OCI-LY3 (cell line): ENCODE results near the gene CACNA2D1.

Source experiments
- H2AFZ ChIP-seq: fragments of 200-600, 300-600 bp; shearing (Covaris generic); 2 replicates; pipeline ENCODE4 v1.6.0; 2014; ENCODE audit warnings: antibody characterized with exemption, low read depth, low read length
- H3K27ac ChIP-seq: fragments of 200-600, 300-600 bp; sonication (generic); 2 replicates; pipeline ENCODE4 v1.5.1; 2014; ENCODE audit warnings: mild to moderate bottlenecking, low read length, moderate library complexity, mixed read lengths
- H3K27me3 ChIP-seq: fragments of 200-600, 300-600 bp; sonication (generic); 2 replicates; pipeline ENCODE4 v1.6.1; 2014; ENCODE audit warnings: low read depth, low read length, mixed read lengths
- H3K36me3 ChIP-seq: fragments of 200-600, 300-600 bp; sonication (generic); replicated peaks from 2 replicates; pipeline ENCODE3; 2014; ENCODE audit warnings: low read depth, low read length, mixed read lengths
- H3K4me1 ChIP-seq: fragments of 300-600, 200-600 bp; sonication (generic); 2 replicates; pipeline ENCODE4 v1.6.1; 2014; ENCODE audit warnings: low read length, mixed read lengths
- H3K4me2 ChIP-seq: fragments of 200-600, 300-600 bp; sonication (generic); 2 replicates; pipeline ENCODE4 v1.6.1; 2014; ENCODE audit warnings: low read length, mixed read lengths
- H3K4me3 ChIP-seq: fragments of 300-600, 200-600 bp; sonication (generic); 2 replicates; pipeline ENCODE4 v1.5.1; 2014; ENCODE audit warnings: antibody characterized with exemption, mild to moderate bottlenecking, low read length, moderate library complexity
- H3K79me2 ChIP-seq: fragments of 300-600, 200-600 bp; shearing (Covaris generic); 2 replicates; pipeline ENCODE4 v1.6.1; 2014; ENCODE audit warnings: mild to moderate bottlenecking, low read length, mixed read lengths
- H3K9ac ChIP-seq: fragments of 300-600, 200-600 bp; shearing (Covaris generic); 2 replicates; pipeline ENCODE4 v1.6.0; 2014; ENCODE audit warnings: mild to moderate bottlenecking, low read length, moderate library complexity
- H3K9me3 ChIP-seq: fragments of 200-600, 300-600 bp; shearing (Covaris generic); 2 replicates; pipeline ENCODE4 v1.6.1; 2014; ENCODE audit warnings: low read length, mixed read lengths; ENCODE audit not compliant: insufficient read depth
- H4K20me1 ChIP-seq: fragments of 200-600, 300-600 bp; sonication (generic); 2 replicates; pipeline ENCODE4 v1.6.1; 2016; ENCODE audit warnings: low read length, mixed read lengths; ENCODE audit not compliant: insufficient read depth
- EZH2phosphoT487 ChIP-seq: fragments of 200-600 bp; shearing (Covaris generic); IDR thresholded peaks from 2 replicates; pipeline ENCODE4 v1.6.1; 2018; ENCODE audit warnings: antibody characterized with exemption, mixed run types, low read depth
- TF ChIP-seq, protein P1 (sequence below): fragments of 200-600, 300-600 bp; sonication (generic); IDR thresholded peaks from 2 replicates; pipeline ENCODE4 v1.5.1; 2014; ENCODE audit warnings: antibody characterized with exemption, low read length, low read depth

CACNA2D1 gene

DNA sequence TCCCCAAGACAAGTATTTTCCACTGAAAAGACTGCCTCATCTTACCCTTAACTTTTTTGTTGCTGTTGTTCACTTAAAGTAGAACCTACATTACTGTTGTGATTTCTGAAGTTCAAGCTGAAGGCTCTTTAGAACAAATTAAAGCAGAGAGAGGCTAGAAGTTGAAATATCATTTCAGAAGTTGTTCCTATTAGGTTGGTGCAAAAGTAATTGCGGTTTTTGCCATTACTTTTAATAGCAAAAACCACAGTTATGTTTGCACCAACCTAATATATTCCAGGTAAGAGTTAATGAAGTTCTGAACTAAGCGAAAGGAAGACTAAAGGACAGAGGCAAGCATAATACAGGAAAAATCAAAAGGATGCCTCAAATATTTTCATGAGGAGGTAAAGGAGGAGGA, 153.7 kb downstream of the CACNA2D1 start:
- H3K4me1 ChIP-seq, result peaks cover 14% of the 10 kb centered on the region
- H3K4me3 ChIP-seq, result no peak overlapping the region
- no peak overlapping the region for H3K4me2 ChIP-seq
- TF ChIP-seq EZH2phosphoT487, result no peak
- TF ChIP-seq, protein P1, sequence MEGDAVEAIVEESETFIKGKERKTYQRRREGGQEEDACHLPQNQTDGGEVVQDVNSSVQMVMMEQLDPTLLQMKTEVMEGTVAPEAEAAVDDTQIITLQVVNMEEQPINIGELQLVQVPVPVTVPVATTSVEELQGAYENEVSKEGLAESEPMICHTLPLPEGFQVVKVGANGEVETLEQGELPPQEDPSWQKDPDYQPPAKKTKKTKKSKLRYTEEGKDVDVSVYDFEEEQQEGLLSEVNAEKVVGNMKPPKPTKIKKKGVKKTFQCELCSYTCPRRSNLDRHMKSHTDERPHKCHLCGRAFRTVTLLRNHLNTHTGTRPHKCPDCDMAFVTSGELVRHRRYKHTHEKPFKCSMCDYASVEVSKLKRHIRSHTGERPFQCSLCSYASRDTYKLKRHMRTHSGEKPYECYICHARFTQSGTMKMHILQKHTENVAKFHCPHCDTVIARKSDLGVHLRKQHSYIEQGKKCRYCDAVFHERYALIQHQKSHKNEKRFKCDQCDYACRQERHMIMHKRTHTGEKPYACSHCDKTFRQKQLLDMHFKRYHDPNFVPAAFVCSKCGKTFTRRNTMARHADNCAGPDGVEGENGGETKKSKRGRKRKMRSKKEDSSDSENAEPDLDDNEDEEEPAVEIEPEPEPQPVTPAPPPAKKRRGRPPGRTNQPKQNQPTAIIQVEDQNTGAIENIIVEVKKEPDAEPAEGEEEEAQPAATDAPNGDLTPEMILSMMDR, result no peak
- H3K9me3 ChIP-seq, result no peaks in the 10 kb centered on the region
- no peaks in the 10 kb centered on the region for H4K20me1 ChIP-seq
- H3K27ac ChIP-seq, result no peak overlapping the region
- no peaks in the 10 kb centered on the region for H3K79me2 ChIP-seq
- H3K36me3 ChIP-seq, result no peaks in the 10 kb centered on the region
- H2AFZ ChIP-seq, result no peak overlapping the region
- H3K9ac ChIP-seq, result no peak overlapping the region
- no peaks in the 10 kb centered on the region for H3K27me3 ChIP-seq

DNA sequence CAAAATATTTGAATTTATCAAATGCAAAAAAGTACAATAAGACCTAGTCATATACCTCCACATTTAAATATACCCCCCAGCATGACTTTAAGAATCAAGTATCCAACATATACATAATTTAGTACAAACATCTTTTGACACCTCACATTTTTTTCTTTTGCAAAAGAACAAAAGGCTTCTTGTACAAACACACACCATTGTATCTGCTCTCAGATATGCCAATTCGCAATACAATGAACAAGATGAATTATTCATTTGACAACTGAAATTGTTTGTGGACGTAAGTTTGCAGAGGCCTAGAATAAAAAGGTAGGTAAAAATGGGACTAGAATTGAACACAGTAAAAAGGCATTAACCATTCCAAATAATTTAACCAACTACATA, 154.4 kb downstream of the CACNA2D1 start:
- Histone ChIP-seq H2AFZ (no peak overlapping the region), H3K9me3 (no peaks in the 10 kb centered on the region), H3K27me3 (no peaks in the 10 kb centered on the region), H4K20me1 (no peaks in the 10 kb centered on the region), H3K9ac (no peak overlapping the region), H3K79me2 (no peaks in the 10 kb centered on the region), H3K4me2 (no peak overlapping the region), H3K4me3 (no peak overlapping the region), H3K4me1 (peaks cover 10% of the 10 kb centered on the region), H3K36me3 (no peaks in the 10 kb centered on the region), H3K27ac (no peak overlapping the region)
- TF ChIP-seq, protein P1, result no peak
- TF ChIP-seq EZH2phosphoT487, result no peak

DNA sequence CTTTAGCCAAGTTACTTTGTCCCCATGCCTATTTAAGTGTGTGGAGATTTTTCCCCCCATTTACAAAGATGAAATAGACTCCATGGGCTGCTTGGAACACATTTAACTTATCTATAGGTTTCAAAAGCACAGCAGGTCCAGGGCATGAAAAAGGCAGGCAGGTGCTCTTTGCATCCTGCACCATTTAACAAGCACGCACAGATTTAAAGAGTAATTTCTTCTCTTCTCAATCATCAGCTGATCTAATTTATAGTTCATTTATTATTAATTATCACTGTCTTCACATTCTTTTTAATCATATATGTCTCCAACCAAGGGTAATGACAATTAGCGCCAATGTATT, 156.8 kb downstream of the CACNA2D1 start:
- Histone ChIP-seq H3K4me3 (no peak overlapping the region), H4K20me1 (no peaks in the 10 kb centered on the region), H3K27me3 (no peaks in the 10 kb centered on the region), H2AFZ (no peak overlapping the region), H3K36me3 (no peaks in the 10 kb centered on the region), H3K27ac (no peak overlapping the region), H3K9ac (no peak overlapping the region), H3K4me1 (peaks cover 2% of the 10 kb centered on the region), H3K79me2 (no peaks in the 10 kb centered on the region), H3K9me3 (no peaks in the 10 kb centered on the region), H3K4me2 (no peak overlapping the region)
- TF ChIP-seq EZH2phosphoT487, result no peak
- TF ChIP-seq, protein P1, result no peak

DNA sequence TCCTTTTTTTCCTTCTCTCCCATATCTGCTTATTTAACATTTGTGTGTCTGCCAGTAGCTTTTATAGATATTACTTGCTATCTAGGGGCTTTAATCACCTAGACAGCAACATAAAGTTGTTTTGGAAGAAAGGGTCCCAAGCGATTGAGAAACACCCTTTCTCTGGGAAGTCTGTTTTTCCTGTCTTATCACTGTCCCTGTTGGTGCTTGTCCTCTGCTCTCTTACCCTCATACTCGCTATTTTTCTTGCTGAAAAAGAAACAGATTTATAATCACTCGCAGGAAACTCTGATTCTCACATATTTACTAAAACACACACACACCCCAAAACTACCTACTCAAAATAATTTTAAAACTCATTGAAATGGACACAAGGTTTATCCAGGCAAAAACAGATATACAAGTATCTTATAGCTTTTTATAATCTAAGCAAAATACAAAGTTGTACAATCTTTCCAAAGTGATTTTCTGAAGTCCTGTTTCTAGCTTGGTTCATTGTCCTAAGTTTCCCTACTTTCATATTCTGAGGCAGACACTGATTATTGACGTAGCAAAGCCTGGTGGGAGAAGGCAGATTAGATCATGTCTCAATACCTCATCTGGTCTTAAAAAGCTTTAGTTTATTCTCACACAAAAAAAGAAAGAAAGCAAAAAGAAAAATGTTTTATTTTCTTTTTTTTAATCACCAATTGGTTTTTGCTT, 157.3 kb downstream of the CACNA2D1 start:
- no peak overlapping the region for H3K4me2 ChIP-seq
- TF ChIP-seq EZH2phosphoT487, result no peak
- TF ChIP-seq, protein P1, result no peak
- H4K20me1 ChIP-seq, result no peaks in the 10 kb centered on the region
- no peaks in the 10 kb centered on the region for H3K79me2 ChIP-seq
- H3K27me3 ChIP-seq, result no peaks in the 10 kb centered on the region
- H3K9ac ChIP-seq, result no peak overlapping the region
- H3K27ac ChIP-seq, result no peak overlapping the region
- no peaks in the 10 kb centered on the region for H3K36me3 ChIP-seq
- H3K4me1 ChIP-seq, result no peaks in the 10 kb centered on the region
- no peaks in the 10 kb centered on the region for H3K9me3 ChIP-seq
- no peak overlapping the region for H3K4me3 ChIP-seq
- no peak overlapping the region for H2AFZ ChIP-seq
